Right lobe of liver (tissue), 4 donors: ENCODE measurements around the gene PLXNB3.

Experiments used
- POLR2A ChIP-seq: fragments of 450-650 bp; IDR thresholded peaks from one replicate; pipeline ENCODE4 v1.6.1; 2017; ENCODE audit warnings: antibody characterized with exemption, mild to moderate bottlenecking
- TF ChIP-seq, protein P1 (sequence below), 4 donors: fragments of 200-600 bp in 3 of 4; fragments of 450-650 bp in 1 of 4; IDR thresholded peaks; one replicate each; pipeline versions ENCODE4 v1.5.1 to v1.8.0; 2016 to 2022; ENCODE audit warnings: antibody characterized with exemption in 4 of 4, mild to moderate bottlenecking in 2 of 4
- donor health status: DM: no; HTN: no; CAD: no.
- donor health status: DM: no; HTN: no; CAD: no.
- donor health status: DM: no; HTN: yes; CAD: no.

DNA sequence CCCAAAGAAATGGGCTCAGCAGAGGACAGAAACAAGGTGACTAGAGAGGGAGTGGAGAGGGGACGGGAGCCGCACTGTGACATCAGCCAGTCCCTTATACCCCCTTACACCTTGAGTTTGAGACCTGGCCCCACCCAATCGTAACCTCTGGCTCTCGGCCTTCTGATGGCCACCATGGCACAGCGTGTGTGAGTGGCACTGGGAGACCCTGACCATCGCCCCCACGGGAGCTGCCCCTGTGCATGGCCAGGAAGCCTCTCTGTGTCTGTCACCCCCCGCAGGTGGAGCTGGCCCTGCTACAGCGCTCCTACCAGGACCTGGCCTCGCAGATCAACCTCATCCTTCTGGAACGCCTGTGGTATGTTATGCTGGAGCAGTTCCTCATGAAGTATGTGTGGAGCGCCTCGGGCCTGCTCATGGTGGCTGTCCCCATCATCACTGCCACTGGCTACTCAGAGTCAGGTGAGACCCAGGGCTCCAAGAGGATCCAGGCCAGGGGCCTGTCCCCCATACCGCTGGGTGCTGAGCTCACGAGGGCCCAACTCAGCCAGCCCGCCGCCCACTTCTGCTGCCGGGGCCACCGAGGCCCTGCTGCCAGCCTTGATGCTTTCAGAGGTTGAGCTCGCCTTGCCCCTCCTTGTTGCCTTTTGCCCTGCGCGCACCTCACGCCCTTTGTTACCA lies 35.0 kb upstream of the PLXNB3 start:
- TF ChIP-seq POLR2A, result no peak
- TF ChIP-seq, protein P1, sequence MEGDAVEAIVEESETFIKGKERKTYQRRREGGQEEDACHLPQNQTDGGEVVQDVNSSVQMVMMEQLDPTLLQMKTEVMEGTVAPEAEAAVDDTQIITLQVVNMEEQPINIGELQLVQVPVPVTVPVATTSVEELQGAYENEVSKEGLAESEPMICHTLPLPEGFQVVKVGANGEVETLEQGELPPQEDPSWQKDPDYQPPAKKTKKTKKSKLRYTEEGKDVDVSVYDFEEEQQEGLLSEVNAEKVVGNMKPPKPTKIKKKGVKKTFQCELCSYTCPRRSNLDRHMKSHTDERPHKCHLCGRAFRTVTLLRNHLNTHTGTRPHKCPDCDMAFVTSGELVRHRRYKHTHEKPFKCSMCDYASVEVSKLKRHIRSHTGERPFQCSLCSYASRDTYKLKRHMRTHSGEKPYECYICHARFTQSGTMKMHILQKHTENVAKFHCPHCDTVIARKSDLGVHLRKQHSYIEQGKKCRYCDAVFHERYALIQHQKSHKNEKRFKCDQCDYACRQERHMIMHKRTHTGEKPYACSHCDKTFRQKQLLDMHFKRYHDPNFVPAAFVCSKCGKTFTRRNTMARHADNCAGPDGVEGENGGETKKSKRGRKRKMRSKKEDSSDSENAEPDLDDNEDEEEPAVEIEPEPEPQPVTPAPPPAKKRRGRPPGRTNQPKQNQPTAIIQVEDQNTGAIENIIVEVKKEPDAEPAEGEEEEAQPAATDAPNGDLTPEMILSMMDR (IDR thresholded peaks at IDR 0.05), result no peak
